Gastrocnemius medialis (tissue), 4 donors: ENCODE data around the gene BICD1. TPM values are rescaled to one million over a fixed set of nuclear protein-coding genes. Genes with fewer than 3 reads are reported as not detected.

Source experiments
- ATAC-seq, 2 donors: fragments of 150-250 bp; one replicate each; pipeline ENCODE4 v1.9.1; 2016
- DNase-seq, 2 donors: peaks; one replicate each; pipeline ENCODE4 v3.0.0-alpha.2; 2019
- H3K27ac ChIP-seq, 4 donors: fragments of 200-600 bp; sonication (generic); 1 replicate in 1 of 4; 2 replicates in 3 of 4; pipeline ENCODE4 v1.5.1; 2016 to 2018; ENCODE audit warnings: mild to moderate bottlenecking in 2 of 4, moderate library complexity in 1 of 4
- H3K27me3 ChIP-seq, 3 donors: fragments of 200-600 bp; sonication (generic) in 2 of 3; 1 replicate in 1 of 3; 2 replicates in 2 of 3; pipeline versions ENCODE4 v1.5.1 to v1.6.0; 2016 to 2019; ENCODE audit warnings: mild to moderate bottlenecking in 1 of 3, moderate library complexity in 1 of 3
- H3K36me3 ChIP-seq, 2 donors: fragments of 200-600 bp; sonication (generic) in 1 of 2; one replicate each; pipeline ENCODE4 v1.5.1; 2017 to 2018
- H3K4me1 ChIP-seq, 2 donors: fragments of 200-600 bp; sonication (generic) in 1 of 2; one replicate each; pipeline ENCODE4 v1.5.1; 2016 to 2017; ENCODE audit warnings: mild to moderate bottlenecking in 2 of 2
- H3K4me3 ChIP-seq, 4 donors: fragments of 200-600 bp; sonication (generic) in 3 of 4; 1 replicate in 1 of 4; 2 replicates in 3 of 4; pipeline ENCODE4 v1.5.1; 2016 to 2019; ENCODE audit warnings: mild to moderate bottlenecking in 2 of 4
- H3K9me3 ChIP-seq, 3 donors: fragments of 200-600 bp; sonication (generic) in 2 of 3; 1 replicate in 1 of 3; 2 replicates in 2 of 3; pipeline ENCODE4 v1.5.1; 2016 to 2019
- POLR2A ChIP-seq, 2 donors: fragments of 450-650 bp; IDR thresholded peaks; one replicate each; pipeline ENCODE4 v1.6.1; 2017; ENCODE audit warnings: antibody characterized with exemption in 2 of 2, mild to moderate bottlenecking in 2 of 2, moderate library complexity in 2 of 2
- in situ Hi-C, 4 donors: fragments of 200-750 bp; cut with MboI; loops; one replicate each; pipeline versions ENCODE4 v1.15.0 to v1.8.0; 2017; ENCODE audit warnings: low sequenced_read_pairs in 4 of 4
- intact Hi-C: fragments of 100-400 bp; cut with DNase I; formaldehyde crosslinking; loops from one replicate; pipeline ENCODE4 v1.15.1; 2023; ENCODE audit warnings: low total_unique reads
- total RNA-seq, 4 donors: library from RNA; depleted of rRNA; stranded (reverse); fragments of >200 nt; gene quantifications; one replicate each; pipeline versions ENCODE4 v1.1.0 to v1.2.3, GENCODE V29; 2016
- TF ChIP-seq, protein P1 (sequence below), 5 experiments: fragments of 450-650 bp in 3 of 5; fragments of 200-600 bp in 2 of 5; sonication (generic) in 2 of 5; IDR thresholded peaks in 4 of 5; conservative IDR thresholded peaks in 1 of 5; 1 replicate in 4 of 5; 2 replicates in 1 of 5; pipeline ENCODE4 v1.5.1; 2016 to 2019; ENCODE audit warnings: antibody characterized with exemption in 5 of 5, mild to moderate bottlenecking in 3 of 5, moderate library complexity in 3 of 5

The BICD1 gene
- total RNA-seq, 4 donors from 2014 or later = 1.4 to 2.3 (median 2.0) TPM

DNA sequence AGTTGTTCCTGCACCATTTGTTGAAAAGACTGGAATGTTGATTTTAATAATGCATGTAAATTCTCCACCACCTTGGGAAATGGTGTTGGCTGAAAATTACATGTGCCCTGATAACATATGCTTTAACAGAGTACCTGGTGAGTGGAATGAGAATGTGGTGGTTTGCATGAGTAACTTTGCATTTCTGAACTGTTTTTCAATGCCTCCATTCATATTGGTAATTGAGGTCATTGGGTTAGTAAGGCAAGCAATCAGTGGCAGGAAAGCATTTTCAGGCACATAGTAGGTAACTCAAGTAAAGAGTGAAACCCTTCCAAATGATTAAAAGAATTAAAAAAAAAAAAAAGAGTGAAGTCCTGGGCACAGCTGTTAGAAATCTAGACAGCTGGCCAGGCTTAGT is 32.2 kb upstream of the BICD1 start:
- intact Hi-C loops = no loop called here
- in situ Hi-C loops = no loop called here
- TF ChIP-seq, protein P1, sequence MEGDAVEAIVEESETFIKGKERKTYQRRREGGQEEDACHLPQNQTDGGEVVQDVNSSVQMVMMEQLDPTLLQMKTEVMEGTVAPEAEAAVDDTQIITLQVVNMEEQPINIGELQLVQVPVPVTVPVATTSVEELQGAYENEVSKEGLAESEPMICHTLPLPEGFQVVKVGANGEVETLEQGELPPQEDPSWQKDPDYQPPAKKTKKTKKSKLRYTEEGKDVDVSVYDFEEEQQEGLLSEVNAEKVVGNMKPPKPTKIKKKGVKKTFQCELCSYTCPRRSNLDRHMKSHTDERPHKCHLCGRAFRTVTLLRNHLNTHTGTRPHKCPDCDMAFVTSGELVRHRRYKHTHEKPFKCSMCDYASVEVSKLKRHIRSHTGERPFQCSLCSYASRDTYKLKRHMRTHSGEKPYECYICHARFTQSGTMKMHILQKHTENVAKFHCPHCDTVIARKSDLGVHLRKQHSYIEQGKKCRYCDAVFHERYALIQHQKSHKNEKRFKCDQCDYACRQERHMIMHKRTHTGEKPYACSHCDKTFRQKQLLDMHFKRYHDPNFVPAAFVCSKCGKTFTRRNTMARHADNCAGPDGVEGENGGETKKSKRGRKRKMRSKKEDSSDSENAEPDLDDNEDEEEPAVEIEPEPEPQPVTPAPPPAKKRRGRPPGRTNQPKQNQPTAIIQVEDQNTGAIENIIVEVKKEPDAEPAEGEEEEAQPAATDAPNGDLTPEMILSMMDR (IDR thresholded peaks at IDR 0.05 in 4 of 5, conservative IDR thresholded peaks at IDR 0.05 in 1 of 5) = no peak
- ATAC-seq = no peak
- no peaks in the 10 kb centered on the region for H3K4me1 ChIP-seq
- no peak overlapping the region for H3K27ac ChIP-seq
- H3K4me3 ChIP-seq = no peak overlapping the region
- no peak for DNase-seq
- H3K36me3 ChIP-seq = no peaks in the 10 kb centered on the region
- no peaks in the 10 kb centered on the region for H3K9me3 ChIP-seq
- H3K27me3 ChIP-seq = no peaks in the 10 kb centered on the region

DNA sequence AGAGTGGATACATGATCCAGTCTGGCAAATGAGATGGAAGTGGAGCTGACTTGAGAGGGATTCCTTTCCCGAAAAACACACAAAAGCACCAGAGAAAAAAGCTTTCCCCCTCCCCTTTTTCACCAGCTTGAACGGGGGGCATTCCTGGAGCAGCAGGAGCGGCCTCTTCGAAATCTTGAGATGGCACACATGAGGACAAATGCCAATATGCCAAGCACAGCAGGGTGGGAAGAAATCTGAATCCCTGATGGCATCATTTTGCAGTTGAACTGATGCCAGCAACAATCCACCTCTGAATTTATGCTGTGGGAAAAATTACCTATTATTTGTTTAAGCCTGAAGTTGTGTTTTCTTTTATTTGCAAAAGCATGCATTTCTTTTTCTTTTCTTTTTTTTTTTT is 29.7 kb upstream of the BICD1 start:
- Histone ChIP-seq H3K27ac (no peak overlapping the region), H3K27me3 (no peaks in the 10 kb centered on the region), H3K36me3 (no peaks in the 10 kb centered on the region), H3K9me3 (no peaks in the 10 kb centered on the region), H3K4me1 (no peaks in the 10 kb centered on the region), H3K4me3 (no peak overlapping the region)
- in situ Hi-C loops = no loop called here
- intact Hi-C loops = no loop called here
- TF ChIP-seq POLR2A (IDR thresholded peaks at IDR 0.05) = no peak
- TF ChIP-seq, protein P1 (IDR thresholded peaks at IDR 0.05 in 4 of 5, conservative IDR thresholded peaks at IDR 0.05 in 1 of 5) = no peak
- DNase-seq (no peak), ATAC-seq (no peak)

DNA sequence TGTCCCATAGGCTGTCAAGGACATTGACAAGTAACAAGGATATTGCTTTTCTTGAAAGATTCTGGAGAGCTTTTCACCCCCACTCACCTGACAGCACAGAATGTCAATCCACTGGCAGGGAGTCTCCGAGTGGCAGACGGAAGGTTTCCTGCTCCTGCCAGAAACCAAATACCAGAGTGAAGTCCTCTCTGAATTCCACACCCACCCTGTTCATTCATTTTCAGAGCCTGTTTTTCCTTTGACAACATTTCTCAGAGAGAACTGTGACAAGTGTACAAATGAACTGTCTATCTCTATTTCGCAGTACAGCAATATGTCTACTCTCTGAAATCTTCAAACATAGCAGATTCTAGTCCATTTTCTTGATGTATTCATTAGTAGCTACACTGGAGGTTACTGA is 26.2 kb upstream of the BICD1 start:
- Histone ChIP-seq H3K27ac (no peak overlapping the region), H3K9me3 (no peaks in the 10 kb centered on the region), H3K4me1 (no peaks in the 10 kb centered on the region), H3K36me3 (no peaks in the 10 kb centered on the region), H3K4me3 (no peak overlapping the region), H3K27me3 (no peaks in the 10 kb centered on the region)
- ATAC-seq (no peak), DNase-seq (no peak)
- TF ChIP-seq POLR2A (IDR thresholded peaks at IDR 0.05) = no peak
- TF ChIP-seq, protein P1 (IDR thresholded peaks at IDR 0.05 in 4 of 5, conservative IDR thresholded peaks at IDR 0.05 in 1 of 5) = no peak
- intact Hi-C loops (no loop called here), in situ Hi-C loops (no loop called here)

DNA sequence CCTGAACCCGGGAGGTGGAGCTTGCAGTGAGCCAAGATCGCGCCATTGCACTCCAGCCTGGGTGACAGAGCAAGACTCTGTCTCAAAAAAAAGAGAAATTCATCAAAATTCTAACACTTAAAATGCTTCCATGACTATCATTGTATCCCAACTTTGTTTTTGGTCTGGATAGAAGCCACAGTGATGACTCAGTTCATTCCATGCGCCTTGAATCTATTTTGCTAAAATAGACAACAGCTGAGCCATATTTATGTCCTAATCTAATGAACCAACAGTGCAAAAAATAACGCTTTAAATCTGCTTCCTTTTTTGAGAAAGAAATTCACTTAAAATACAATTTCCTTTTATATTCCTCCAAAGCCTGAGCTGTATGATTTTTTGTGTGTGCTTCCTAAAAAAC is 23.2 kb upstream of the BICD1 start:
- ATAC-seq = no peak
- in situ Hi-C loops = no loop called here
- H3K27me3 ChIP-seq = no peaks in the 10 kb centered on the region
- H3K4me1 ChIP-seq = no peaks in the 10 kb centered on the region
- H3K4me3 ChIP-seq = no peak overlapping the region
- H3K36me3 ChIP-seq = no peaks in the 10 kb centered on the region
- intact Hi-C loops = no loop called here
- TF ChIP-seq, protein P1 (IDR thresholded peaks at IDR 0.05 in 4 of 5, conservative IDR thresholded peaks at IDR 0.05 in 1 of 5) = no peak
- TF ChIP-seq POLR2A (IDR thresholded peaks at IDR 0.05) = no peak
- no peak for DNase-seq
- no peak overlapping the region for H3K27ac ChIP-seq
- no peaks in the 10 kb centered on the region for H3K9me3 ChIP-seq

DNA sequence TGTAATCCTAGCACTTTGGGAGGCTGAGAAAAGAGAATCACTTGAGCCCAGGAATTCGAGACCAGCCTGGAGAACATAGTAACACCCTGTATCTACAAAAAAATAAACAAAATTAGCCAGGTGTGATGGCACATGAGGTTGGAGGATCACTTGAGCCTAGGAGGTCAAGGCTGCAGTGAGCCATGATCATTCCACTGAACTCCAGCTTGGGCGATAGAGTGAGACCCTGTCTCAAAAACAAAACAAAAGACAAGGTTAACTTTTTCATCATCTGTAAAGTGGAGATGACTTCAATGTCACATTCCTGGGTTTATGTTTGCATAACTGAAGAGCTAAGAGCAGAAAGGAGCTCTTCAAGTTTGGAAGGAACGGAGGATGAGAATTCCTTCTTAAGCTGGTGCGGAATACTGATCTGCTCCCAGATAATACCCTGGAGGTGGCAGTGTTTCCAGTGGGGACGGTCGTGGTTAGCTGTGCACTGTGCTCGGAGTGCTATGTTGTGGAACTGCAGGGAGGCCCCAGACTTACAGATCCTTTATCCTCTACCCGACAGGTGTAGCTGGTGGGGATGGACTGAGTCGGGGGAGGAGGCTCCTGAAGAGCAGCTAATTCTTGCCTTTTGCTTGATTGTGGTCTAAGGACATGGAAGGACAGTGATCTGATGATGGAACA is 22.5 kb upstream of the BICD1 start:
- intact Hi-C loops = no loop called here

More for the DNA sequence above, 22.5 kb upstream of the BICD1 start:
- H3K27ac ChIP-seq = no peak overlapping the region
- no peaks in the 10 kb centered on the region for H3K9me3 ChIP-seq
- no peaks in the 10 kb centered on the region for H3K36me3 ChIP-seq
- DNase-seq (no peak), ATAC-seq (no peak)
- in situ Hi-C loops = no loop called here
- TF ChIP-seq, protein P1 (IDR thresholded peaks at IDR 0.05 in 4 of 5, conservative IDR thresholded peaks at IDR 0.05 in 1 of 5) = no peak
- no peak for TF ChIP-seq POLR2A (IDR thresholded peaks at IDR 0.05)
- no peaks in the 10 kb centered on the region for H3K27me3 ChIP-seq
- no peak overlapping the region for H3K4me3 ChIP-seq
- H3K4me1 ChIP-seq = no peaks in the 10 kb centered on the region
